OCI-LY3 (cell line): ENCODE results near the gene MAGEA2.
"Not testable (repeated sequence)": the region's sequence is repeated elsewhere in the genome, so short reads cannot be mapped to it uniquely, and the experiment has no call there.

ENCODE experiments used
- H2AFZ ChIP-seq: fragments of 200-600, 300-600 bp; shearing (Covaris generic); 2 replicates; pipeline ENCODE4 v1.6.0; 2014; ENCODE audit warnings: antibody characterized with exemption, low read depth, low read length
- H3K27ac ChIP-seq: fragments of 200-600, 300-600 bp; sonication (generic); 2 replicates; pipeline ENCODE4 v1.5.1; 2014; ENCODE audit warnings: mild to moderate bottlenecking, low read length, moderate library complexity, mixed read lengths
- H3K27me3 ChIP-seq: fragments of 200-600, 300-600 bp; sonication (generic); 2 replicates; pipeline ENCODE4 v1.6.1; 2014; ENCODE audit warnings: low read depth, low read length, mixed read lengths
- H3K36me3 ChIP-seq: fragments of 200-600, 300-600 bp; sonication (generic); replicated peaks from 2 replicates; pipeline ENCODE3; 2014; ENCODE audit warnings: low read depth, low read length, mixed read lengths
- H3K4me1 ChIP-seq: fragments of 300-600, 200-600 bp; sonication (generic); 2 replicates; pipeline ENCODE4 v1.6.1; 2014; ENCODE audit warnings: low read length, mixed read lengths
- H3K4me2 ChIP-seq: fragments of 200-600, 300-600 bp; sonication (generic); 2 replicates; pipeline ENCODE4 v1.6.1; 2014; ENCODE audit warnings: low read length, mixed read lengths
- H3K4me3 ChIP-seq: fragments of 300-600, 200-600 bp; sonication (generic); 2 replicates; pipeline ENCODE4 v1.5.1; 2014; ENCODE audit warnings: antibody characterized with exemption, mild to moderate bottlenecking, low read length, moderate library complexity
- H3K79me2 ChIP-seq: fragments of 300-600, 200-600 bp; shearing (Covaris generic); 2 replicates; pipeline ENCODE4 v1.6.1; 2014; ENCODE audit warnings: mild to moderate bottlenecking, low read length, mixed read lengths
- H3K9ac ChIP-seq: fragments of 300-600, 200-600 bp; shearing (Covaris generic); 2 replicates; pipeline ENCODE4 v1.6.0; 2014; ENCODE audit warnings: mild to moderate bottlenecking, low read length, moderate library complexity
- H3K9me3 ChIP-seq: fragments of 200-600, 300-600 bp; shearing (Covaris generic); 2 replicates; pipeline ENCODE4 v1.6.1; 2014; ENCODE audit warnings: low read length, mixed read lengths; ENCODE audit not compliant: insufficient read depth
- H4K20me1 ChIP-seq: fragments of 200-600, 300-600 bp; sonication (generic); 2 replicates; pipeline ENCODE4 v1.6.1; 2016; ENCODE audit warnings: low read length, mixed read lengths; ENCODE audit not compliant: insufficient read depth
- CTCF ChIP-seq: fragments of 200-600, 300-600 bp; sonication (generic); IDR thresholded peaks from 2 replicates; pipeline ENCODE4 v1.5.1; 2014; ENCODE audit warnings: antibody characterized with exemption, low read length, low read depth
- EZH2phosphoT487 ChIP-seq: fragments of 200-600 bp; shearing (Covaris generic); IDR thresholded peaks from 2 replicates; pipeline ENCODE4 v1.6.1; 2018; ENCODE audit warnings: antibody characterized with exemption, mixed run types, low read depth

MAGEA2 gene

DNA sequence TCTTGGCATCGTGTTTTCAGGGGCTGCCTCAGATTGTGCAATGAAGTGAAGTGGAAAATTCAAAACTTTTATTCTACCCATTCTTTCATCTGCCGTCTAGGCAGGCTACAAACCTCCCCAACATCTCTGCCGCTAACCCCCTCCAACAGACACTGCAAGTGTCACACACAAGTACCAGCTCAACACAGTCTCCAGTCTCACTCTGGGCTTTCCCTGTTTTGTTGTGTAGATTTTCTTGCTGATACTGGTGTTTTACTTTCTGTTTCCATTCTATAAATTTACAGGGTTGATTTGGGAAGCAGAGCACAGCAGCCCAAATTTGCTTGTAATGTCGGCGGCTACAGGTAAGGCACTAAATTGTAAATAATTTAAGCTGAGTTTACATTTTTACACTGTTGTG is 1.2 kb upstream of the MAGEA2 start:
- not testable (repeated sequence) for H3K27ac ChIP-seq, H3K27me3 ChIP-seq, H4K20me1 ChIP-seq, H3K79me2 ChIP-seq, H3K36me3 ChIP-seq, H3K9ac ChIP-seq, H3K4me3 ChIP-seq, H3K4me1 ChIP-seq, H3K9me3 ChIP-seq, H3K4me2 ChIP-seq, H2AFZ ChIP-seq

- Histone ChIP-seq H3K79me2 (no peaks in the 10 kb centered on the region), H2AFZ (no peak overlapping the region), H3K4me3 (no peak overlapping the region), H3K27ac (no peak overlapping the region), H3K9me3 (no peaks in the 10 kb centered on the region), H4K20me1 (no peaks in the 10 kb centered on the region), H3K36me3 (no peaks in the 10 kb centered on the region), H3K27me3 (no peaks in the 10 kb centered on the region), H3K4me1 (no peaks in the 10 kb centered on the region), H3K9ac (no peak overlapping the region), H3K4me2 (no peak overlapping the region)
- TF ChIP-seq CTCF (no peak), EZH2phosphoT487 (no peak)
These were observed 15.1 kb downstream of the MAGEA2 start for GRCh38 chrX:152738560-152738959.

DNA sequence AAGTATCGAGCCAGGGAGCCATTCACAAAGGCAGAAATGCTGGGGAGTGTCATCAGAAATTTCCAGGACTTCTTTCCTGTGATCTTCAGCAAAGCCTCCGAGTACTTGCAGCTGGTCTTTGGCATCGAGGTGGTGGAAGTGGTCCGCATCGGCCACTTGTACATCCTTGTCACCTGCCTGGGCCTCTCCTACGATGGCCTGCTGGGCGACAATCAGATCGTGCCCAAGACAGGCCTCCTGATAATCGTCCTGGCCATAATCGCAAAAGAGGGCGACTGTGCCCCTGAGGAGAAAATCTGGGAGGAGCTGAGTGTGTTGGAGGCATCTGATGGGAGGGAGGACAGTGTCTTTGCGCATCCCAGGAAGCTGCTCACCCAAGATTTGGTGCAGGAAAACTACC is 17.1 kb downstream of the MAGEA2 start:
- not testable (repeated sequence) for H3K27ac ChIP-seq, H3K4me3 ChIP-seq, H3K36me3 ChIP-seq, H3K9ac ChIP-seq, H3K79me2 ChIP-seq, H3K27me3 ChIP-seq, H3K4me1 ChIP-seq, H2AFZ ChIP-seq, H3K4me2 ChIP-seq, H3K9me3 ChIP-seq, H4K20me1 ChIP-seq

GRCh38 chrX:152735860-152736511 is 17.7 kb downstream of the MAGEA2 start:
- Histone ChIP-seq H3K27ac (no peak overlapping the region), H3K4me1 (no peaks in the 10 kb centered on the region), H3K27me3 (no peaks in the 10 kb centered on the region), H3K9ac (no peak overlapping the region), H3K36me3 (no peaks in the 10 kb centered on the region), H3K9me3 (no peaks in the 10 kb centered on the region), H3K4me3 (no peak overlapping the region), H4K20me1 (no peaks in the 10 kb centered on the region), H2AFZ (no peak overlapping the region), H3K79me2 (no peaks in the 10 kb centered on the region), H3K4me2 (no peak overlapping the region)
- no peak for TF ChIP-seq EZH2phosphoT487
- no peak for TF ChIP-seq CTCF

DNA sequence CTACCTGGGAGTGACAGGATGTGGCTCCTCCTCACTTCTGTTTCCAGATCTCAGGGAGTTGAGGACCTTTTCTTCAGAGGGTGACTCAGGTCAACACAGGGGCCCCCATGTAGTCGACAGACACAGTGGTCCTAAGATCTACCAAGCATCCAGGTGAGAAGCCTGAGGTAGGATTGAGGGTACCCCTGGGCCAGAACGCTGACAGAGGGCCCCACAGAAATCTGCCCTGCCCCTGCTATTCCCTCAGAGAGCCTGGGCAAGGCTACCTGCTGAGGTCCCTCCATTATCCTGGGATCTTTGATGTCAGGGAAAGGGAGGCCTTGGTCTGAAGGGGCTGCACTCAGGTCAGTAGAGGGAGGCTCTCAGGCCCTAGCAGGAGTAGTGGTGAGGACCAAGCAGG is 18.5 kb downstream of the MAGEA2 start:
- Histone ChIP-seq H3K4me2 (no peak overlapping the region), H3K27me3 (no peaks in the 10 kb centered on the region), H3K36me3 (no peaks in the 10 kb centered on the region), H2AFZ (no peak overlapping the region), H3K9me3 (no peaks in the 10 kb centered on the region), H3K79me2 (no peaks in the 10 kb centered on the region), H3K9ac (no peak overlapping the region), H3K27ac (no peak overlapping the region), H3K4me1 (no peaks in the 10 kb centered on the region), H3K4me3 (no peak overlapping the region), H4K20me1 (no peaks in the 10 kb centered on the region)
- TF ChIP-seq EZH2phosphoT487: no peak
- TF ChIP-seq CTCF: no peak

DNA sequence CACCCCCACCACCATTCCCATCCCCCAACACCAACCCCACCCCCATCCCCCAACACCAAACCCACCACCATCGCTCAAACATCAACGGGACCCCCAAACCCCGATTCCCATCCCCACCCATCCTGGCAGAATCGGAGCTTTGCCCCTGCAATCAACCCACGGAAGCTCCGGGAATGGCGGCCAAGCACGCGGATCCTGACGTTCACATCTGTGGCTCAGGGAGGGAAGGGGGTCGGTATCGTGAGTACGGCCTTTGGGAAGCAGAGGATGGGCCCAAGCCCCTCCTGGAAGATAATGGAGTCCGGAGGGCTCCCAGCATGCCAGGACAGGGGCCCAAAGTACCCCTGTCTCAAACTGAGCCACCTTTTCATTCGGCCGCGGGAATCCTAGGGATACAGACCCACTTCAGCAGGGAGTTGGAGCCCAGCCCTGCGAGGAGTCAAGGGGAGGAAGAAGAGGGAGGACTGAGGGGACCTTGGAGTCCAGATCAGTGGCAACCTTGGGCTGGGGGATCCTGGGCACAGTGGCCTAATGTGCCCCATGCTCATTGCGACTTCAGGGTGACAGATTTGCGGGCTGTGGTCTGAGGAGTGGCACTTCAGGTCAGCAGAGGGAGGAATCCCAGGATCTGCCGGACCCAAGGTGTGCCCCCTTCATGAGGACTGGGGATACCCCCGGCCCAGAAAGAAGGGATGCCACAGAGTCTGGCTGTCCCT is 19.3 kb downstream of the MAGEA2 start:
- H3K9ac ChIP-seq, H3K4me2 ChIP-seq, H2AFZ ChIP-seq, H3K36me3 ChIP-seq, H3K79me2 ChIP-seq, H4K20me1 ChIP-seq, H3K9me3 ChIP-seq, H3K27me3 ChIP-seq, H3K4me1 ChIP-seq, H3K27ac ChIP-seq, H3K4me3 ChIP-seq: not testable (repeated sequence)
